Ovary (tissue), 9 donors: ENCODE results near the gene MST1R. TPM values are rescaled to one million over a fixed set of nuclear protein-coding genes. Genes with fewer than 3 reads are reported as not detected.
A peak's percentile ranks its signal among the peaks of the same experiment; 100 is the strongest.
"Not testable (repeated sequence)": the region's sequence is repeated elsewhere in the genome, so short reads cannot be mapped to it uniquely, and the experiment has no call there.

ENCODE experiments used
- DNase-seq, 5 donors: peaks; one replicate each; pipeline ENCODE4 v3.0.0-alpha.2; 2019 to 2020
- H3K27ac ChIP-seq, 2 donors: fragments of 200-600 bp; one replicate each; pipeline versions ENCODE4 v1.5.1 to v1.8.0; 2019 to 2022
- H3K27me3 ChIP-seq: fragments of 200-600 bp; one replicate; pipeline ENCODE4 v1.8.0; 2022
- H3K36me3 ChIP-seq: fragments of 200-600 bp; sonication (generic); one replicate; pipeline ENCODE4 v1.5.1; 2019
- H3K4me1 ChIP-seq: one replicate; pipeline ENCODE4 v1.8.1; 2013; ENCODE audit warnings: mild to moderate bottlenecking, moderate library complexity; ENCODE audit not compliant: insufficient read depth
- H3K4me3 ChIP-seq: fragments of 200-600 bp; sonication (generic); one replicate; pipeline ENCODE4 v1.5.1; 2017
- H3K9me3 ChIP-seq, 2 donors: fragments of 200-600 bp in 1 of 2; sonication (generic) in 1 of 2; one replicate each; pipeline versions ENCODE4 v1.5.1 to v1.8.1; 2013 to 2019; ENCODE audit warnings: mild to moderate bottlenecking in 1 of 2, moderate library complexity in 1 of 2
- EP300 ChIP-seq: sonication (generic); formaldehyde crosslinking; IDR thresholded peaks from one replicate; pipeline ENCODE4 v1.6.1; 2017; ENCODE audit warnings: antibody characterized with exemption
- POLR2A ChIP-seq: fragments of 450-650 bp; IDR thresholded peaks from one replicate; pipeline ENCODE4 v1.6.1; 2017; ENCODE audit warnings: antibody characterized with exemption, mild to moderate bottlenecking, moderate library complexity
- WGBS, 3 donors: extraction: QIAGEN DNeasy Blood & Tissue Kit in 1 of 3; methylation state at CpG; one replicate each; pipeline versions ENCODE4 v1.1.5 to v1.1.7; 2013 to 2017; 5-methylcytosine and 5-hydroxymethylcytosine counted together
- intact Hi-C, 4 donors: fragments of 100-400 bp; cut with DNase I; formaldehyde crosslinking; loops; one replicate each; pipeline versions ENCODE4 v1.11.0 to v1.15.1; 2022 to 2023
- polyA plus RNA-seq, 2 donors: library from polyadenylated mRNA; stranded (reverse); fragments of 200-250 nt in 1 of 2; fragments of 350-450 nt in 1 of 2; fragmentation: Illumina TruSeq in 1 of 2; extraction: RNeasy Lipid Tissue Mini Kit (QIAGEN cat#74804) in 1 of 2; gene quantifications; one replicate each; pipeline ENCODE4 v1.2.3, GENCODE V29; 2013 to 2014
- total RNA-seq, 7 donors: library from RNA; depleted of rRNA in 2 of 7; stranded (reverse); fragments of >200 nt in 2 of 7; fragmentation: NEBNext Ultra II Directional in 3 of 7; extraction: Animal tissue kit (Norgen Biotek cat#: 25700) in 3 of 7; gene quantifications; one replicate each; pipeline versions ENCODE4 v1.1.0 to v1.2.4, GENCODE V29; 2016 to 2023
- TF ChIP-seq, protein P1 (sequence below), 3 donors: fragments of 450-650 bp in 2 of 3; fragments of 200-600 bp in 1 of 3; IDR thresholded peaks; one replicate each; pipeline versions ENCODE4 v1.5.1 to v1.8.0; 2016 to 2022; ENCODE audit warnings: antibody characterized with exemption in 3 of 3, mild to moderate bottlenecking in 1 of 3
- donor health status: DM: no; HTN: no; CAD: no; lungs with moderate emphysema.
- donor health status: DM: no; HTN: no; CAD: no.
- donor health status: Bipolar disorder and iron deficiency.
- donor health status: DM: yes; HTN: yes; CAD: no.
- donor health status: DM: no; HTN: no; CAD: no.
- donor health status: DM: yes; HTN: yes; CAD: no.

MST1R gene
- total and polyA plus RNA-seq, 9 donors: 0.98 to 2.2 (median 1.4) TPM

DNA sequence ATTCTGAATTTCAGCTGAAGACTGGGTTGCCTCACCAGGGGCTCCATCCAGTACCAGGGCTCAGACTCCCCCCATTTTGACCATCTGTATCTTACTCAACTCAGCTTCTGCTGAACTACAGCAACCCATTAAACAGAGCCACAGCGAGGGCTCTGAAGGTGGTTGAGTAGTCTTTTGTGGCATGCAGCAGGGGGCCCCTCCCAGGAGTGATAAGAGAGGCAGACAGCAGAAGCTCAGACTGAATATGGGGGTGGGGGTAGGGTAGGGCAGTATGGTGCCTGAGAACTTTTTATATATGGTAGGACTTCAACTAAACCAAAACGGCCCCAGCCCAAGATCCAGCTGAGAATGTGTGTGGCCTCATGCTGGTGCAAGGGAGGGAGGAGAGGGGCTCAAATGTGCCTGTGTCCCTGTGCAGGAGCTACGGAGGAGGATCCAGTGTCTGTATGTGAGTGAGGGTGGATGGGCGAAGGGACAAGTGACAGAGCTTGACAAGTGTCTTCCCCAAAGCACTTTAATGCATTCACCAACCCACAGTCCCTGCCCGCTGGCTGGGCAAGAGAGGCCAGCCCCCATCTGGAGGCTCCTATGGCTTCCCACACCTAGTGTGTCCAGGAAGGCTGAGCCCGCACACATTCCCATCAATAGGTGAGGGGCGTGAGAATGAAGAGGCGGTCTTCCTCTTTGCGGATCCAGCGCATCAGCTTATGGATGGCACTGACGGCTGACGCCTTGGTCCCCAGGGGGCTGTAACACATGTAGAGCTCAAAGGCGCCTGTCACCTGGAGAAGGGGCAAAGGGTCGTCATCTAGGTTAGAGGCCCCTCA lies 4.9 kb upstream of the MST1R start:
- no peaks in the 10 kb centered on the region for H3K36me3 ChIP-seq
- no peaks in the 10 kb centered on the region for H3K9me3 ChIP-seq
- no peak overlapping the region for H3K27ac ChIP-seq
- 89 to 90% (median 90%) methylated on average over 14 of the region's 14 CpGs for WGBS, 3 donors
- peaks cover 3% of the 10 kb centered on the region for H3K4me1 ChIP-seq
- H3K4me3 ChIP-seq: no peak overlapping the region
- intact Hi-C loops: loop anchor here in 1 of 4 donors (10.0 kb wide), 2 partner anchors 104 to 204 kb away; partner anchors contain the start of gene INKA1
- H3K27me3 ChIP-seq: no peaks in the 10 kb centered on the region
- TF ChIP-seq POLR2A (no peak), EP300 (no peak)
- TF ChIP-seq, protein P1, sequence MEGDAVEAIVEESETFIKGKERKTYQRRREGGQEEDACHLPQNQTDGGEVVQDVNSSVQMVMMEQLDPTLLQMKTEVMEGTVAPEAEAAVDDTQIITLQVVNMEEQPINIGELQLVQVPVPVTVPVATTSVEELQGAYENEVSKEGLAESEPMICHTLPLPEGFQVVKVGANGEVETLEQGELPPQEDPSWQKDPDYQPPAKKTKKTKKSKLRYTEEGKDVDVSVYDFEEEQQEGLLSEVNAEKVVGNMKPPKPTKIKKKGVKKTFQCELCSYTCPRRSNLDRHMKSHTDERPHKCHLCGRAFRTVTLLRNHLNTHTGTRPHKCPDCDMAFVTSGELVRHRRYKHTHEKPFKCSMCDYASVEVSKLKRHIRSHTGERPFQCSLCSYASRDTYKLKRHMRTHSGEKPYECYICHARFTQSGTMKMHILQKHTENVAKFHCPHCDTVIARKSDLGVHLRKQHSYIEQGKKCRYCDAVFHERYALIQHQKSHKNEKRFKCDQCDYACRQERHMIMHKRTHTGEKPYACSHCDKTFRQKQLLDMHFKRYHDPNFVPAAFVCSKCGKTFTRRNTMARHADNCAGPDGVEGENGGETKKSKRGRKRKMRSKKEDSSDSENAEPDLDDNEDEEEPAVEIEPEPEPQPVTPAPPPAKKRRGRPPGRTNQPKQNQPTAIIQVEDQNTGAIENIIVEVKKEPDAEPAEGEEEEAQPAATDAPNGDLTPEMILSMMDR (IDR thresholded peaks at IDR 0.05): no peak
- no peak for DNase-seq

DNA sequence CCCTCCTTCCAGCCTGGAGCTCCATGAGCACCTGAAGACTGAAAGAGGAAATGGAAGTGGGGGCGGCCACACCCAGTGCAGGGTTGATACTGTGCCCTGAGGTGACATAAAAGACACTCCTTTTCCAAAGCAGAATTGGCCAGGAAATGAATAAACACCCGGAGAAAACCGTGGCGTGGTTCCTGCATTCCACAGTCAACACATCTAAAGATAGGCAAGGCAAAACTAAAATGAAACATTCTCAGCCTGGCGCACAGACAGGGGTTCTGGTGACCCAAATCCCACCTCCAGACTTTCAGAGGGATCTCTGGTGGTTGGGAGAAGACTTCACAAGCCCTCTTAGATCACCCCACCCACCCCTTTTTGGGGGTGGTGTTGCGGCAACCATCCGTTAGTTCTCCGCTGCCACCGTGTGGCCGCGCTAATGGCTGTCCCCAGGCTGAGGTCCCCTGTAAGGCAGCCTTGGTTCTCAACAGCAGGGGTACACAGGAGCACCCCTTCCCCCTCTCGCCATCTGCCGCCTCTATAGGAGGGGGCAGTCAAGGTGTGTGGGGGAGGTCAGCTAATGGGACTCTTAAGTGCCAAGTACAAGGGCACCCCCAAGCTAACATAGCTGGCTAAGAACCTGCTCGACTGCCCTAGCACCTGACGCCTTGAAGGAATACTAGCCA lies 2.5 kb upstream of the MST1R start:
- no peak overlapping the region for H3K4me3 ChIP-seq
- DNase-seq: peak; percentile 44 to 68 (median 54)
- peaks cover 3% of the 10 kb centered on the region for H3K4me1 ChIP-seq
- no peaks in the 10 kb centered on the region for H3K36me3 ChIP-seq
- H3K27me3 ChIP-seq: no peaks in the 10 kb centered on the region
- intact Hi-C loops: loop anchor here in 1 of 4 donors (10.0 kb wide), 2 partner anchors 101 to 201 kb away; partner anchors contain the start of gene INKA1
- H3K27ac ChIP-seq: peak overlapping the region; percentile 15 to 29
- no peaks in the 10 kb centered on the region for H3K9me3 ChIP-seq
- TF ChIP-seq POLR2A: no peak
- TF ChIP-seq, protein P1 (IDR thresholded peaks at IDR 0.05): peak in 2 of 3 donors; percentile 62 to 71
- WGBS, 3 donors: 10 to 15% (median 14%) methylated on average over 15 of the region's 15 CpGs

DNA sequence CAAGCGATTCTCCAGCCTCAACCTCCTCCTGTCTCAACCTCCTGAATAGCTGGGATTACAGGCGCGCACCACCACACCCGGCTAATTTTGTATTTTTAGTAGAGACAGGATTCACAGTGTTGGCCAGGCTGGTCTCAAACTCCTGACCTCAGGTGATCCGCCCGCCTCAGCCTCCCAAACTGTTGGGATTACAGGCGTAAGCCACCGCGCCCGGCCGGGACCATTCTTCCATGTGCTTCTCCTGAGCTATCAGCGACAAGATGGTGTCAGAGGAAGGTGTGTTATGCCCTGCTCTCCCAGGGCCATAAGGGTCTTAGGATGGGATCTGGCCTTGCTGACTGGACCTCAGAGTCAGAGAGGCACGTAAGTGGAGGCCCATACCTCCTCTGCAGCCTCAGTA lies 775 bp upstream of the MST1R start:
- not testable (repeated sequence) for H3K4me3 ChIP-seq, H3K36me3 ChIP-seq, H3K27ac ChIP-seq, H3K27me3 ChIP-seq, H3K4me1 ChIP-seq, H3K9me3 ChIP-seq, DNase-seq
- intact Hi-C loops: loop anchor here in 1 of 4 donors (10.0 kb wide), 2 partner anchors 100 to 200 kb away; partner anchors contain the start of gene INKA1
- WGBS, 3 donors: 95 to 96% (median 96%) methylated on average over 13 of the region's 13 CpGs

DNA sequence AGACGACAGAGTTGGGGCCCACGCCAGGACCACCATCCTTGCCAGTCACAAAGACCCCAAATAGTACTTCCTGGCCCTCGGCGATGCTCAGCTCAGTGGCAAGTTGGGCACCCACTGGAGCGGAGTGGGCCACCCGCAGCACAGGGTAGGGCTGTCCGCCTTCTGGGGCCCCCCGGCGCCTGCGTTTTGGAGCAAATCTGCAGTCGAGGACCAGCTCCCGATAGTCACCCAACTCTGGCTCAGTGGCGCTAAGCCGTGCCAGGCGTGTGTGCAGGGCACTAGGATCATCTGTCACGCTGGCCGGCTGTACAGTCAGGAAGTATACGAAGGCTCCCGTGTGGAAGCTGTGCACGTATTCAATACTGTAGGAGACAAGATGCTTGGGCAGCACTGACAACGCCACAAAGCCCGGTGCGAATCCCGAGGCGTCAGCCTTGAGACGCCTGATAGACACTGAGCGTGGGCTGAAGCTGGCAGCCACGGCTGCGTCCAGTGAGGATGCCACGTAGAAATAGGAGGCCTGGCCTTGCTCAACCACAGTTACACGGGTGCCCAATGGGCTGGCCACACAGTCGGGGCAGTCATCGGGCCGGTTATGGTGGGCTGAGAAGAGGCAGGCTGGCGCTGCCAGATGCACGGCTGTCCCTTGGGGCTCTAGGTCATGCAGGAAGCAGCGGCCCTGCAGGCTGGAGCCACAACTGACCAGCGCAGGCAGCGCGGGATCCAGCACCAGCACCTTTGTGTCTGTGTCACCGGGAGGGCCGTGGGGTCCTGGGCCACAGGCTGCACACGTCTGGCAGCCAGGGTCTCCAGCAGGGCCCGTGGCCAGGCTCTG lies 945 bp downstream of the MST1R start:
- H3K27ac ChIP-seq: no peak overlapping the region
- H3K27me3 ChIP-seq: no peaks in the 10 kb centered on the region
- no peaks in the 10 kb centered on the region for H3K9me3 ChIP-seq
- 92% methylated on average over 41 to 44 of the region's 44 CpGs for WGBS, 3 donors
- H3K4me3 ChIP-seq: no peak overlapping the region
- H3K36me3 ChIP-seq: no peaks in the 10 kb centered on the region
- peak in 2 of 5 donors; percentile 36 to 39 for DNase-seq
- TF ChIP-seq POLR2A: no peak
- no peak for TF ChIP-seq EP300
- TF ChIP-seq, protein P1 (IDR thresholded peaks at IDR 0.05): no peak
- peaks cover 3% of the 10 kb centered on the region for H3K4me1 ChIP-seq
- intact Hi-C loops: loop anchor here in 1 of 4 donors (10.0 kb wide), 2 partner anchors 98 to 198 kb away; partner anchors contain the start of gene INKA1
